ENCODE measurements around the gene TENM3.

- TF ChIP-seq, protein P1, sequence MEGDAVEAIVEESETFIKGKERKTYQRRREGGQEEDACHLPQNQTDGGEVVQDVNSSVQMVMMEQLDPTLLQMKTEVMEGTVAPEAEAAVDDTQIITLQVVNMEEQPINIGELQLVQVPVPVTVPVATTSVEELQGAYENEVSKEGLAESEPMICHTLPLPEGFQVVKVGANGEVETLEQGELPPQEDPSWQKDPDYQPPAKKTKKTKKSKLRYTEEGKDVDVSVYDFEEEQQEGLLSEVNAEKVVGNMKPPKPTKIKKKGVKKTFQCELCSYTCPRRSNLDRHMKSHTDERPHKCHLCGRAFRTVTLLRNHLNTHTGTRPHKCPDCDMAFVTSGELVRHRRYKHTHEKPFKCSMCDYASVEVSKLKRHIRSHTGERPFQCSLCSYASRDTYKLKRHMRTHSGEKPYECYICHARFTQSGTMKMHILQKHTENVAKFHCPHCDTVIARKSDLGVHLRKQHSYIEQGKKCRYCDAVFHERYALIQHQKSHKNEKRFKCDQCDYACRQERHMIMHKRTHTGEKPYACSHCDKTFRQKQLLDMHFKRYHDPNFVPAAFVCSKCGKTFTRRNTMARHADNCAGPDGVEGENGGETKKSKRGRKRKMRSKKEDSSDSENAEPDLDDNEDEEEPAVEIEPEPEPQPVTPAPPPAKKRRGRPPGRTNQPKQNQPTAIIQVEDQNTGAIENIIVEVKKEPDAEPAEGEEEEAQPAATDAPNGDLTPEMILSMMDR (conservative IDR thresholded peaks at IDR 0.05; ENCODE audit: low read depth, low read length) = no peak
- TF ChIP-seq EZH2 (IDR thresholded peaks at IDR 0.05; ENCODE audit: low read length, unreplicated experiment) (no peak), EZH2phosphoT487 (IDR thresholded peaks at IDR 0.05; ENCODE audit: borderline replicate concordance, low read length) (no peak)
Measured at GRCh38 chr4:182688081-182688480, 444.9 kb downstream of the TENM3 start.
